NCI-H2107 treated with DMSO at 0.1 percent for 48 hours (cell line): ENCODE measurements around the gene DACT2.
"Not testable (repeated sequence)": the region's sequence is repeated elsewhere in the genome, so short reads cannot be mapped to it uniquely, and the experiment has no call there.

ENCODE experiments used
- DNase-seq: peaks from one replicate; lab custom pipeline; 2025; ENCODE audit not compliant: unreplicated experiment; lab: John Stamatoyannopoulos, UW

Gene DACT2

GRCh38 chr6:168326294-168327261 is 7.0 kb upstream of the DACT2 start:
- DNase-seq, result no peak

GRCh38 chr6:168322966-168323365 is 3.4 kb upstream of the DACT2 start:
- DNase-seq, result no peak

GRCh38 chr6:168320634-168321033 is 1.1 kb upstream of the DACT2 start:
- no peak for DNase-seq

- no peak for DNase-seq
Observed at GRCh38 chr6:168318579-168319278, 848 bp downstream of the DACT2 start.

GRCh38 chr6:168318090-168318489 is 1.5 kb downstream of the DACT2 start:
- no peak for DNase-seq

- DNase-seq, result no peak
Observed at GRCh38 chr6:168315596-168315995, 4.0 kb downstream of the DACT2 start.

GRCh38 chr6:168314948-168315347 is 4.6 kb downstream of the DACT2 start:
- no peak for DNase-seq

- DNase-seq, result no peak
Observed at GRCh38 chr6:168314021-168314420, 5.6 kb downstream of the DACT2 start.

- no peak for DNase-seq
Observed at GRCh38 chr6:168313431-168314011, 6.1 kb downstream of the DACT2 start.

GRCh38 chr6:168312125-168312507 is 7.5 kb downstream of the DACT2 start:
- DNase-seq, result not testable (repeated sequence)

- DNase-seq, result no peak
Observed at GRCh38 chr6:168311410-168312124, 8.0 kb downstream of the DACT2 start.

- no peak for DNase-seq
Observed at GRCh38 chr6:168310945-168311344, 8.6 kb downstream of the DACT2 start.

- no peak for DNase-seq
Observed at GRCh38 chr6:168310403-168310802, 9.2 kb downstream of the DACT2 start.

GRCh38 chr6:168309997-168310396 is 9.6 kb downstream of the DACT2 start:
- no peak for DNase-seq

- no peak for DNase-seq
Observed at GRCh38 chr6:168309183-168309582, 10.4 kb downstream of the DACT2 start.

GRCh38 chr6:168308390-168309144 is 11.0 kb downstream of the DACT2 start:
- DNase-seq, result no peak

GRCh38 chr6:168307695-168308021 is 11.9 kb downstream of the DACT2 start:
- DNase-seq, result no peak

GRCh38 chr6:168307015-168307694 is 12.4 kb downstream of the DACT2 start:
- DNase-seq, result no peak

GRCh38 chr6:168305863-168306262 is 13.7 kb downstream of the DACT2 start:
- no peak for DNase-seq
